ENCODE results near the gene FAM53A.

DNA sequence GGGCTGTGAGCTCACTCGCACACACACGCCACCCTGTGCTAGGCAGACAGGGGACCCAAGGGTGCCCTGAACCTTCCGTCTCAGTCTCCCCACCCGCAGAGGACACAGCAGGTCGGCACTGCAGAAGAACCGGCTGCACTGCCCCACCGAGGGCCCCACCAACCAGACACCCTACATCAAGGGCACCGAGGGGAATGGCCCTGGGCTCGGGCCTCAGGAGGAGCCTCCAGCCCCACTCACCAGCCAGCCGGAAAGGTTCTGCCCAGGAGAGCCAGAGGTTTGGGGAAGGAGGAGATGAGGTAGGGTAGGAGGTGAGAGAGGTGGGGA, 45.9 kb downstream of the FAM53A start:
- no peak for TF ChIP-seq POLR2A (IDR thresholded peaks at IDR 0.05; ENCODE audit: low read length)
- TF ChIP-seq GATA1 (IDR thresholded peaks at IDR 0.05; ENCODE audit: low read depth, low read length) = no peak

Data from erythroblast (primary cell).